ENCODE results near the gene ZNF845.
"Not testable (repeated sequence)": the region's sequence is repeated elsewhere in the genome, so short reads cannot be mapped to it uniquely, and the experiment has no call there.

Gene ZNF845

DNA sequence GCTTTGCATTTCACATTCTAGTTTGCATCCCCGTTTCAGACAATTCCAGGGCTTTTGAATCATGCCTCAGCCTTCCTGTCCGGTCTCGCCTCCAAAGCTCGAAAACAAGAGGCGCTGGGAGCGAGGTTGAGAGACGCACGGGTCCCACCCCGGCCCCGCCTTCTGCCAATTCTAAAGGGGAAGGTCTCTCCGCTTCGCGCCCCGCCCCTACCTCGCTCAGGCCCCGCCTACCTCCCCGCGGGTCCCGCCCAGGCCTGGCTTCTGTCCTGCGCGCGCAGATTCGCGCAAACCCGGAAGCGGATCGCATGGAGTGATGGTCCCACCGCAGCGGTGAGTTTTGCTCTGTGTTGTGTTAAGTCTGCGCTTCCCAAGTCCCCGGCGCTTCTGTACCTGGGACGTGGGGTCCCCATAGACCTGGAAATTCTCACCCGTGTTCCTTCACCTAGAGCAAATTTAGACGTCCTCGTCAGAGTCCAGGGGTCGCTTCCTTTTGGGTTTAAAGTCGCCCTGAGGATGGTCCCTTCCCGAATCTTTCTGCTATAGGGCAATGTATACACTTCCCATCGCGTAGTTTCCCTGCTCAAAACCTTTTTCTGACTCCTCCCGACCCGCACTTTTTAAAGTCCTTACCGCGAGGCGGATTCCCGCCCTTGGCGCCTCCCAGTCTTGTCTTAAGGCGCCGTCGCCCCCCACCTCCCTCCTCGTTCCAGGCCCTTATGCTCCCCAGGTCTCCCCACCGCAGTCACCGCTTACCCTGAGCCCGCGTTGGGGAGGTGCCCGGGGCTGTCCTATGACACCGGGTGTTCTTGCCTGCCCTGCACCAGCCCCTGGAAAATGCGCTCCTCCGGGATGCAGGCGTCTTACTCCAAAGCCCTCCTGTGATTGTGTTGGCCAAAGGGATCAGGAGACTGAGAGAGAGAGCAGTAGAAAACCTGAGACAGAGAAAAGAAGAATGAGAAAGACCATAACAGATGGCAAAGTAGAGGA, at the start of gene ZNF845:
Gene ZNF845 (plus strand): TSS at position 287 of the 987 bp plus-strand sequence. CDS start 7,559 bp downstream, outside the sequence.
- DNase-seq (ENCODE audit: low read depth in 2 of 2), result peak; percentile 89 to 90

DNA sequence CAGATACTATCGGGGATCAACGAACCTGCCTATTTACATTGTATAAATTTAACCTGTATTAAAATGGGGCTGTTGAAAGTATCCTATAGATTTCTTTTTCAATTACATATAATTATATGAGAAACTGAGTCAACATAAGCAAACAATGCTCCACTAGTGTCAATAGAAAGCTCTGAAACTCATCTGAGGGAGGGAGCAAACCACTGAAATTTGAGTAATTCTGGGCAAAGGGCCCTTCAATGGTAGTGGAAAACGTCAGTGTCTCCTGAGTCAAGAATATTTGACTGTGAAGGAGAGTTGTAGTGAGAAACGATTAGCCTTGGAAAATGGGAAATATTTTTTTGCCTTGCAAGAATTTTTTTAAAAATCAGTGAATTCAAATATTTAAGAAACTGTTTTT, 48.5 kb upstream of the ZNF845 start:
- DNase-seq (ENCODE audit: low read depth in 2 of 2), result no peak

DNA sequence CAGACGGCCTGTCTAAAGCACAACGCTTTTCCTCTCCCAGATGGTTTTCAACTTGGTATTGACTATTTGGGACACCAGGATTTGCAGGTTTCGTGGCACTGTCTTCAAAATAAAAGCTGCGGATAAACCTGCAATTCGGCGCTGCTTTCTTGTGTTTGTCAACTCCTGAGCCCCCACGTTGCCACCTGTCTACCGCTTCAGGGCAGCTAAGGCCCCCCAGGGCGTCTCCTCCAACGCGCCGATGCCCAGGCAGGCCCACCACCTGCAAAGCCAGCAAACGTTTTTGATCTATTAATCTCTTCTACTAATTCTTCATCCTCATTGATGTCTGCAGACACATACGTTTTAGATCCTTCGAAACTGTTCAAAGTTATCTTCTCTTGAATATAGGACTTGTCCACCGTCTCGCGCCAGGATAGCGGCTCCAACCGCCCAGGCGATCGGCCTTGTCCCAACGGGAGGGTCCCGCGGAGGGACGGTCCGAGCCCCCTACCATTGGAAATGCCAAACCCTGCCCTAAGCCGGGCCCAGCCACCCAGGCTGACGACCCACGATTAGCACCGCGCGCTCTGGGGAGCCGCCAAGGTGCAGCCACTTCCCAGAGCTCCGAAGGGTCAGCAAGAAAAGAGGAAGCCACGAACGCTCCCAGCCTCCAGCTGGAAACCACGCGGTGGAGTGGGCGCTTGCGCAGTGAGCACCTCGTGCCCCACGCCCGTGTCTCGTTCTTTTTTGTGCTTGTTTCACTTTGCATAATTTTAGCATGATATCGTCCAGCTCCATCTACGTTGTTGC, 42.6 kb upstream of the ZNF845 start:
- DNase-seq (ENCODE audit: low read depth in 2 of 2), result no peak

DNA sequence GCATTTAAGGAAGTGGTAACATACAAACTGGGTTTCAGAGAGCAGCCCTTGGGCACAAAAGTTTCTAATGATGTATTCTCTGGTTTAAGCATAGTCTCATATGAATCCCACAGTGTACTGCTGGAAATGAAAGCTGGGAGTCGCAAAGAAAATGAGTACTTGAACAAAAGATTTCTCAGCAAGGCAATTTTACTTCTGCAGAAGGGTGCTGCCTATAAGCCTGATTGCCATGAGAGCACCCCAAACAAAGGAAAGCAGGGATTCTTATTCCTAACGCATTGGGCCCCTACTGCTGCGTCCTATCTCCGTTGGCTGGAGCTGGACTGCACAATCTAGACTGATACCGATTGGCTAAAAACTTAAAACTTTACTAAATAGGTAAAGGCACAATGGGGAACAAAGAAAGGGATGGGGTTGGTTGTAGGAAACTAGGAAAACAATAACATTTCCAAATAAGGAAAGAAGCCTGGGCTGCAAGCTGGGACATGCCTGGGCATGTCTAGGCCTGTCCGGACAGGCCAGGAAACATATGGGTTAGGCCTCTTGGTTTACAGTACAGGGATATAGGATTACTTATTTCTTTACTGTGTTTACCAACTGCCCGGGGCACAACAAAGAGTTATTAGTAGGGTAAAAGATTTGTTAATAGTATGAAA, 38.6 kb upstream of the ZNF845 start:
- DNase-seq (ENCODE audit: low read depth in 2 of 2), result no peak

DNA sequence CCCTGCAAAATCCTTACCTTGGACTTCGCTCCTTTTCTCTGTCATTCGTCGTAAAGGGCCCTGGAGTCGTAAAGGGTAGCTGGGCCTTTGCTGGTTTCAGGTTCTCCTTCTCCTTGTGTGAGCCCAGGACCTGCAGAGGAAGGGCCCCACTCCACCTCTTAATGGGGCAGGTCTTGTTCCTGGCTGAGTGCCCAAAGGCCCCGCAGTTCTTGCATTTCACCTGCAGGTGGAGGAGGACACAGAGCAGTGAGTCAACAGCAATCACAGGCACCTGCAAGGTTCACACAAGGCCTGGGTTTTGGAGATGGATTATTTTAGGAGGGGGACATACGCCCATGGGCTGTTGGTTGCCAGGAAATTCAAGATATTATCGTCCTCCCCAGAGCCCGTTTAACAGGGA, 32.2 kb upstream of the ZNF845 start:
- DNase-seq (ENCODE audit: low read depth in 2 of 2), result not testable (repeated sequence)

DNA sequence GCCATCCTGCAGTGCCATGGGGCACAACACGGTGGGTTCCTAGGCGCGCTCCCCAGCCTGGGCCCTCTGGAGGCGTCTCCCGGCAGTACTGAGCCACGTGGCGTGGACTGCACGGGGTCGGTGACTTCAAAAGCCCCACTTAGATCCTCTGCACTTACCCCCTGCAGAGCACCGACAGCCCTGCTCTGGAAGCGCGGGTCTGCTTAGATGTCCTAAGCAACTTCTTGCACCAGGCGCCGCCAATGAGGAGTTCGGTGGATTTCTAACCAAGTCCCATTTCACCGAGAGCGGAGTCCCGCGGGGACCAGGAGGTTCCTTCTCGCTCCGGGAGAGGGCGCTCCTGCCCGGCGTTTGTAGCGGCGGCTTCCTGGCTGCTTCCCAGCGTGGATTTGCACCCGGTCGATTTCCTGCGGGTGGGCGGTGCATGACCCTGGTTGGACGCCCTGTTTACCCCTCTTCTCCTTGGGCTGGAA, 25.2 kb upstream of the ZNF845 start:
- no peak for DNase-seq (ENCODE audit: low read depth in 2 of 2)

DNA sequence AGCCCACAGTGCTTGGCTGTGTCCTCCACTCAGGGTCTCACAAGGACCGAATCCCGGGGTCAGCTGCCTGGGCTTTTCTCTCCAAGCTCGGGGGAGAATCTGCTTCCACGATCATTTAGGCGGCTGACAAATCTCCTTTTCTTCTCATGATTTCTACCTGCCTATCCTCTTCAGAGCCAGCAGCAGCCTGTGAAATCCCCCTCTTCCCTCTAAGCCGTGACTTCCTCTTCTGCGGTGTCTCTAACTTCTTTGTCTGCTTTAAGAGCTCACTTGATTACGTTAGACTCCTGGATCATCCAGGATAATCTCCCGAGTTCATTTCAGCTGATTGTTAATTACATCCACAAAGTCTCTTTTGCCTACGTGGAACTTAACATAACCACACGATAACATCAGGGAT, 22.5 kb upstream of the ZNF845 start:
- no peak for DNase-seq (ENCODE audit: low read depth in 2 of 2)

DNA sequence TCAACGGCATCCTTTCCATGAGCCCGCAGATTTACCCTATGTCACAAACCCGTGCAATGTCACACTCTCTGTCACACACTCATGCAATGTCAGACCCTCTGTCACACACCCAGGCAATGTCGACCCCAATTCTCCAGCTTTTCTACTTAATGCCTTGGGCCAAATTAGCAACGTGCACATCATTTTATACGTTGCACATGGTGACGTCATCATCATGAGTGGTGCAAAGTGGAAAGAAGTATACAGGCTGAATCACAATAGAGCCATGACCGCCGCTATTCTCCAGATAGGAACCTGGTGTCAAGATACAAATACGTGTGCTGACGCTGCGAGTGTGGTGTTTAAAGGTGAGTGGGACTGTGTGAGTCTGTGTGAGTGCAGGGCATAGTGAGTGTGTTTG, 21.7 kb upstream of the ZNF845 start:
- DNase-seq (ENCODE audit: low read depth in 2 of 2), result no peak

DNA sequence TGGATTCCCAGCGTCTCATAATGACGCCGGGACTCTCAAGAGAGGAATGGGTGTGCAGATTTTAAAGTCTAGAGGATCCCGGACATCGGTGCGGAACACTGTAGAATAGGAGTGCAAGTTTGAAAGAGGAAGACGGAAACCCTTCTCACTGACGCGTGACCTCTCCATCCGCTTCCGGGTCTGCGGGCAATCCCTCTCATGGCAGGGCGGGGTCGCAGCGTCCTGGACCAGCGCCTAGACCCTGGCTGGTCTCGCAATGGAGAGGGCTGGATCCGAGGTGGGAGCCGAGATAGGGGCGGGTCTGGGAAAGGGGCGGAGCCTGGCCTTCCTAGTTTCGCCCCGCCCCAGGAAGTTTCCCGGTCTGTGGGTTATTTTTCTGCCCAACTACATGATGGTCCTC, 4.6 kb upstream of the ZNF845 start:
- no peak for DNase-seq (ENCODE audit: low read depth in 2 of 2)

DNA sequence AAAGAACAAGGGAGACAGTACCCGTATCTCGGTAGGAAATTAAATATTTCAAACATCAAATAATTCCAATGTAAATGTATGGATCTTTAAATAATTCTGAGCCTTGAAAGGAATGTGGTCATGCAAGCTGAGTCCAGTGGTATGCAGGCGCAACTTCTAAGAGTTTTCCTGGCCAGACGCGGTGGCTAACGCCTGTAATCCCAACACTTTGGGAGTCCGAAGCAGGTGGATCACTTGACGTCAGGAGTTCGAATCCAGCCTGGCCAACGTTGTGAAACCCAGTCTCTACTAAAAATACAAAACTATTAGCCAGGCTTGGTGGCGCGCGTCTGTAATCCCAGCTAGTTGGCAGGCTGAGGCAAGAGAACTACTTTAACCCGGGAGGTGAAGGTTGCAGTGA, 1.1 kb upstream of the ZNF845 start:
- DNase-seq (ENCODE audit: low read depth in 2 of 2), result no peak

DNA sequence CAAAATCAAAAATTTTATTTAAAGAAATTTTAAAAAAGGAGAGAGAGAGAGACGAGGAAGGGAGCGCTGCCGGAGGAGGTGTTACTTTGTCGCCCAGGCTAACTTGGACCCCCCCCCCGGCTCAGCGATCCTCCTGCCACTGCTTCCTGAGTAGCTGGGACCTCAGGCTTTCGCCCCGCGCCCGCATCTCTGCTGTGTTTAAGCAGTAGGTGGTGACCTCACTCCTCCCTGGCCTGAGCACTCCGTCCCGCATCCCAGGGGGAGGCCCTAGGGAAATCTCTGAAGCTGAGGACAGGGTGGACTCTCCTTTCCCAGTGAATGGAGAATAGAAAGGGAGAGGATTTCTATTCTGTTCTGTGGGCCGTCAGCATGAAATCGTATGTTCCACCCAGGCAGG, 485 bp upstream of the ZNF845 start:
- DNase-seq (ENCODE audit: low read depth in 2 of 2), result no peak

DNA sequence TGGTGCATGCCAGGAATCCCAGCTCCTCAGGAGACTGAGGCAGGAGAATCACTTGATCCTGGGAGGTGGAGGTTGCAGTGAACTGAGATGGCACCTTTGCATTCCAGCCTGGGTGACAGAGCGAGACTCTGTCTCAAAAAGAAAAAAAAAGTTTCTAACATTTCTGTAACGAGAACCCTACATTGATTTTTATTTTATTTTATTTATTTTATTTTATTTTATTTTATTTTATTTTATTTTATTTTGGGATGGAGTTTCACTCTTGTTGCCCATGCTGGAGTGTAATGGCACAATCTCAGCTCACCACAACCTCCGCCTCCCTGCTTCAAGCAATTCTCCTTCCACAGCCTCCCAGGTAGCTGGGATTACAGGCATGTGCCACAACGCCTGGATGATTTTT, 10.9 kb downstream of the ZNF845 start:
- not testable (repeated sequence) for DNase-seq (ENCODE audit: low read depth in 2 of 2)

DNA sequence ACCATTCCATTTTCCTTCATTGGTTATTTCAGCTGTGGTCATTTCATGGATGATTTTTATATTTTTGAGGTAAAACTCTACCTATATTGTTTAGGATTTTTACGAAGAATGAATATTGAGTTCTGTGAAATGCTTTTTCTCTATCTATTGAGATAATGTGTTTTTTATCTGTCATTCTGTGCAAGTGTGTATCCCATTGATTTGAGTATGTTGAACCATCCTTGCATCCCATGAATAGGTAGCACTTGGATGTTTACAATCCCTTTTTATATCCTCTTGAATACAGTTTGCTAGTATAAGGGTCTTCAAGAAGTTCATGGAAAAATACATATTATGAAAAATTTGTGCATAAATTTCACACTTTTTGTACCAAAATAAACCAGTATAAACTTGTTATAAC, 22.2 kb downstream of the ZNF845 start:
- no peak for DNase-seq (ENCODE audit: low read depth in 2 of 2)

DNA sequence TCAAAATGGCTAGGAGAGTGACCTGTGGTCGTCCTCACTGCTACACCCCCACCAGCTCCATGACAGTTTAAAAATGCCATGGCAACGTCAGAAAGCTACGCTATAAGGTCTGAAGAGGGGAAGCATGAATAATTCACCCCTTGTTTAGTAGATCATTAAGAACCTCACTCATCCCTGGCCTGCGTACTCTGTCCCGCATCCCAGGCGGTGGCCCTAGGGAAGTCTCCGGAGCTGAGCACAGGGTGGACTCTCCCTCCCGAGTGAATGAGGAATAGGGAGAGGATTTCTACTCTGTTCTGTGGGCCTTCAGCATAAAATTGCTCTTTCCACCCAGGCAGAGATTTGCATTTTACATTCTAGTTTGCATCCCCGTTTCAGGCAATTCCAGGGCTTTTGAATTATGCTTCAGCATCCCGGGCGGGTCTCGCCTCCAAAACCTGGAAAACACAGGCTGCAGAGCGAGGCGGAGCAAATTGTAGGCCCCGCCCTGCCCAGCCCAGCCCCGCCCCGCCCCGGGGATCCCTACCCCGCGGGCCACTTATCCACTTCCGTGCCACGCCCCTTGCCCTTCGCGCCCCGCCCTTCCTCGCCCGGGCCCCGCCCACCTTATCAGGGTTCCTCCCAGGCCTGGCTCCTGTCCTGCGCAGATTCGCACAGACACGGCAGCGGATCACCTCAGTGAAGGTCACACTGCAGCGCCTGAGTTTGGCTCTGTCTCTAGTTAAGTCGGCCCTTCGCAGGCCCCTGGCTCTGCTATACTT, 24.5 kb downstream of the ZNF845 start:
- no peak for DNase-seq (ENCODE audit: low read depth in 2 of 2)

DNA sequence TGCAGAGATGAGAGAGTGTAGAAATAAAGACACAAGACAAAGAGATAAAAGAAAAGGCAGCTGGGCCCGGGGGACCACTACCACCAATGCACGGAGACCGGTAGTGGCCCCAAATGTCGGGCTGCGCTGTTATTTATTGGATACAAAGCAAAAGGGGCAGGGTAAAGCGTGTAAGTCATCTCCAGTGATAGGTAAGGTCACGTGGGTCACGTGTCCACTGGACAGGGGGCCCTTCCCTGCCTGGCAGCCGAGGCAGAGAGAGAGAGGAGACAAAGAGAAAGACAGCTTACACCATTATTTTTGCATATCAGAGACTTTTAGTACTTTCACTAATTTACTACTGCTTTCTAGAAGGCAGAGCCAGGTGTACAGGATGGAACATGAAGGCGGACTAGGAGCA, 26.5 kb downstream of the ZNF845 start:
- not testable (repeated sequence) for DNase-seq (ENCODE audit: low read depth in 2 of 2)

DNA sequence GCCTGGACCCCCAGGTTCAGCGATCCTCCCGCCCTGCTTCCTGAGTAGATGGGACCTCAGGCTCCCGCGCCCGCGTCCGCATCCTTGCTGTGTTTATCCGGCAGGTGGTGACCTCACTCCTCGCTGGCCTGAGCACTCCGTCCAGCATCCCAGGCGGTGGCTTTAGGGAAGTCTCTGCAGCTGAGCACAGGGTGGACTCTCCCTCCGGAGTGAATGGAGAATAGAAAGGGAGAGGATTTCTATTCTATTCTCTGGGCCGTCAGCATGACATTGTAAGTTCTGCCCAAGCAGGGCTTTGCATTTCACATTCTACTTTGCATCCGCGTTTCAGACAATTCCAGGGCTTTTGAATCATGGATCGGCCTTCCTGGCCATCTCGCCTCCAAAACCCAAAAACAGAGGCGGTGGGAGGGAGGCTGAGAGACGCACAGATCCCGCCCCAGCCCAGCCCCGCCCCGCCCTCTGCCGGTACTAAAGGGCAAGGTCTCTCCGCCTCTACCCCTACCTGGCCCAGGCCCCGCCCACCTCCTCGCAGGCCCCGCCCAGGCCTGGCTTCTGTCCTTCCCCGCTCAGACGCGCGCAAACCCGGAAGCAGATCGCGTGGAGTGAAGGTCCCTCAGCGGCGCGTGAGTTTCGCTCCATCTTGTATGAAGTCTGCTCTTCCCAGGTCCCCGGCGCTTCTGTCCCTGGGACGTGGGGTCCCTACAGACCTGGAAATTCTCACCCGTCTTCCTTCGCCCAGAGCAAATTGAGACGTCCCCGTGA, 31.8 kb downstream of the ZNF845 start, which contains the start of gene ZNF525:
Gene ZNF525 (plus strand): TSS at position 572 of the 765 bp plus-strand sequence. CDS start 6,577 bp downstream, outside the sequence.
- DNase-seq (ENCODE audit: low read depth in 2 of 2), result peak; percentile 93 to 95

DNA sequence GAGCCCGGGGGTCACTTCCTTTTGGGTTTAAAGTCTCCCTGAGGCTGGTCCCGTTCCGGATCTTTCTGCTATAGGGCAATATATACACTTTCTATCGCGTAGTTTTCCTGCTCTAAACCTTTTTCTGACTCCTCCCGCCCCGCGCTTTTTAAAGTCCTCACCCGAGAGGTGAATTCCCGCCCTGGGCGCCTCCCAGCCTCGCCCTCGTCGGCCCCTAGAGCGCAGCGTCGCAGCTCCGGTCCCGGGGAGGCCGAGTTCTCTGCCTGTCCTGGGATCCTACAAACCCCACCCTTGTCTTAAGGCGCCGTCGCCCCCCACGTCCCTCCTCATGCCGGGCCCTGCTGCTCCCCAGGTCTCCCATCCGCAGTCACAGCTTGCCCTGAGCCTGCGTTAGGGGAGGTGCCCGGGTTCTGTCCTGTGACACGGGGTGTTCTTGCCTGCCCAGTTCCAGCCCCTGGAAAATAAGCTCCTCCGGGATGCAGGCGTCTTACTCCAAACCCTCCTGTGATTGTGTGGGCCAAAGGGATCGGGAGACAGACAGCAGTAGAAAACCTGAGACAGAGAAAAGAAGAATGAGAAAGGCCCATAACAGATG, 32.4 kb downstream of the ZNF845 start:
- peak in 1 of 2 donors; percentile 17 for DNase-seq (ENCODE audit: low read depth in 2 of 2)

DNA sequence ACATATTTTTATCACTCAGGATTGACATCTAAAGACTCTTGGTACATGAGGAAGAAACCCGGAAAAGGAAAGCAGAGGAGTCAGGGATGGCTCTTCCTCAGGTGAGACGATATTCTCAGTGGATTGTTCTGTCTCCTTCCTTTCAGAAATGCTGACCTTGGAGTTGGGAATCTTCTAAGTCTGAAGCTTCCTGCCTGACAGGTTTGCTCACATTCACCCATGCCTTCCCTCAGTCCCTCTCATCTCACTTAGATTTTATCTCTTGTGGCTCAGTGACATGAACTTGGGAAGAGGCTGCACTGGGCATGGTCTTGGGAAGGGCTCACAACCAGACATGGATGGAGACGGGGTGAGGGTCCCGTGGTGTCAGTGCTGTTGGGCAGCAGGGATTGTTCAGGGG, 38.6 kb downstream of the ZNF845 start:
- no peak for DNase-seq (ENCODE audit: low read depth in 2 of 2)

DNA sequence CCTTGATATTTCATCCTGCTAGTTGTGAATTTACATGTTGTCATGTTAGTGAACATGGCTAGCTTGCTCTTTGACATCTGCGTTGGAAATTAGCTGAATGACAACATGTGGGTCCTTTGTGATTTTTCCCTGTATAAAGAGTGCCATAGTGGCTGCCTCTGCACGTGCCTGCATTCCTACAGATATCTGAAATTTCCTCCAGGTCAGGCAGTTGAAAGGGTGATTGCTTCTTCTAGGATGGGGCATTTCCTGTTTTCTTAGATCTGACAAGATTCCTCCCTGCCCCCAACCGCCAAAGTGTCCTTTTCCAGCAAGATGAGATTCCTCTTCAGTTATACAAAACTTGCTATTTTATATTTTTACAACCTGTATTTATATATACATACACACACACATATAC, 40.7 kb downstream of the ZNF845 start:
- no peak for DNase-seq (ENCODE audit: low read depth in 2 of 2)

DNA sequence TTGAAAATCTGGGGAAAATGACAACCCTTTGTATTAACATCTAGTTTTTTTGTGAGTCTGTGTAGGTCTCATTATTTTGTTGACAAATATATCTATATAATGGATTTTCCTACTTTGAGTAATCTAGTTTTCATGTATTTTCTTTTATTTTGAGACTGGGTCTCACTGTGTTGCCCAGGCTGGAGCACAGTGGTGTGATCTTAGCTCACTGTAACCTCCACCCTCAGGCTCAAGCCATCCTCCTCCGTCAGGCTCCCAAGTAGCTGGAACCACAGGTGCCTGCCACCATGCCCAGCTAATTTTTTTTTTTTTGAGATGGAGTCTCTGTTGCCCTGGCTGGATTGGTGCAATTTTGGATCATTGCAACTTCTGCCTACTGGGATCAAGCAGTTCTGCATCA, 41.2 kb downstream of the ZNF845 start:
- DNase-seq (ENCODE audit: low read depth in 2 of 2), result no peak
